ENCODE measurements around the gene PDE6B.
"Not testable (repeated sequence)": the region's sequence is repeated elsewhere in the genome, so short reads cannot be mapped to it uniquely, and the experiment has no call there.

PDE6B gene

GRCh38 chr4:637536-638280 lies 12.3 kb downstream of the PDE6B start:
- no peak for DNase-seq

- DNase-seq = not testable (repeated sequence)
These were observed 17.0 kb downstream of the PDE6B start for GRCh38 chr4:642366-642765.

DNA sequence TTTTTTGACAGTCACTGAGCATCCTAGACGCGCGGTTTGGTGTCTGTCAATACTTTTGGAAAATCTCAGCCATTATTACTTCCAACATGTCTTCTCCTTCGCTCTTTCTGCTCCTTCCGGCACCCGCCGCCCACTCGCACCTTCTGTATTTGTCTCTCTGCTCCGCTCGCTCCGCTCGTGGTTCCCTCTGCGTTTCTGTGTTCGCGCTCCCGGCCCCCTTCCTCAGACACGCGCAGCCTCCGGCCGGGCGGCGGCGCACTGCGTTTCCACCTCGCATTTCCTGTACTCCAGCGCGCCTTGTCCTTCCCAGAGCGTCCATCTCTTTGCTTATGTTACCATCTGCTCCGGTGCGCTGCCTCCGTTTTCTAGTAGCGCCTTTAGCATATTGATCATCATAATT lies 21.1 kb downstream of the PDE6B start:
- DNase-seq = peak; percentile 18

DNA sequence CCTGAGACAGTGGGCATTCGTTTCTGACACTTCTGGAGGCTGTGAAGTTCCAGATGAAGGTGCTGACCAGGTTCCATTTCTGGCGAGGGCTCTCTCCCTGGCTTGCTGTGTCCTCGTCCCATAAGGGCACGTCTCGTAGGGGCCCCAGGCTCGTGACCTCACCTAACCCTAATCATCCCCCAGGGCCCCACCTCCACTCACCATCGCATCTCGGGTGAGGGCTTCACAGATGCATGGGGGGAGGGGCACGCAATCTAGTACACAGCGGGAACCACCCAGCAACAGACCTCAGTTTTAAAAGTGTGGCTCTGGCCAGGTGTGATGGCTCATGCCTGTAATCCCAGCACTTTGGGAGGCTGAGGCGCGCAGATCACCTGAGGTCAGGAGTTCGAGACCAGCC lies 22.1 kb downstream of the PDE6B start:
- no peak for DNase-seq

DNA sequence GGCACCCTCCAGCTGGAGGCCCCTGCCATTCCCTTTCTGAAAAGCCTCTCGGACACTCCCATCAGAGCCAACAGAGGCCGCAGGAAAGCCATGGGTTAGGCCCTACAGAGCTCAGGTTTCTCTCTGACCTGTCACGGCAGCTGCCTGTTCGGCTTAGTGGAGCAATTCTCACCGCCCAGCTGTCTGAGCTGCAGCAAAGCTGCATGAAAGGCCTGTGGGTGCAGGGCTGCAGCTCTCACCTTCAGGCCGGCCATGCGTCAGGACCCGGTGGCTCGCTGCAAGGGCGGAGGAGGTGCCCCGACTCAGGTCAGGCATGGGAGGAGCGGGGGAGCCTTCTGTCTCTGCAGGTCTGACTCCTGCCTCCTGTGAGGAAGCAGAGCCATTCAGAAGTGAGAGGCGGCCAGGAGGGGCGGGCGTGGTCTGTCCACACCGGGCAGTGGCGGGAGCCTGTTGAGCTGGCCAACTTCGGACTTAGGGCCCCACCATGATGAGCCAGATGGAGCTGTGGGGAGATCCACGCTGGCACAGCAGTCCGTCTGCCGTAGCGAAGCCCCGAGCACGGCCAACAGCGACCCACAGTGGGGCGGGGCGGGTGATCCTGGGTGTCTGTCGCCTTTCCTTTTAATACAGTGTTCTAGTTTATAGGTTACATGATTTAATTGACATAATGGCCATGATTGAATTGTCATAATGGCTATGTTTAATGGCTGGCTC lies 23.4 kb downstream of the PDE6B start:
- no peak for DNase-seq

GRCh38 chr4:649293-649625 lies 23.9 kb downstream of the PDE6B start:
- no peak for DNase-seq

GRCh38 chr4:649751-650310 lies 24.5 kb downstream of the PDE6B start:
- no peak for DNase-seq

GRCh38 chr4:650461-650860 lies 25.1 kb downstream of the PDE6B start:
- DNase-seq = no peak

GRCh38 chr4:650951-651883 lies 25.8 kb downstream of the PDE6B start:
- DNase-seq = no peak

DNA sequence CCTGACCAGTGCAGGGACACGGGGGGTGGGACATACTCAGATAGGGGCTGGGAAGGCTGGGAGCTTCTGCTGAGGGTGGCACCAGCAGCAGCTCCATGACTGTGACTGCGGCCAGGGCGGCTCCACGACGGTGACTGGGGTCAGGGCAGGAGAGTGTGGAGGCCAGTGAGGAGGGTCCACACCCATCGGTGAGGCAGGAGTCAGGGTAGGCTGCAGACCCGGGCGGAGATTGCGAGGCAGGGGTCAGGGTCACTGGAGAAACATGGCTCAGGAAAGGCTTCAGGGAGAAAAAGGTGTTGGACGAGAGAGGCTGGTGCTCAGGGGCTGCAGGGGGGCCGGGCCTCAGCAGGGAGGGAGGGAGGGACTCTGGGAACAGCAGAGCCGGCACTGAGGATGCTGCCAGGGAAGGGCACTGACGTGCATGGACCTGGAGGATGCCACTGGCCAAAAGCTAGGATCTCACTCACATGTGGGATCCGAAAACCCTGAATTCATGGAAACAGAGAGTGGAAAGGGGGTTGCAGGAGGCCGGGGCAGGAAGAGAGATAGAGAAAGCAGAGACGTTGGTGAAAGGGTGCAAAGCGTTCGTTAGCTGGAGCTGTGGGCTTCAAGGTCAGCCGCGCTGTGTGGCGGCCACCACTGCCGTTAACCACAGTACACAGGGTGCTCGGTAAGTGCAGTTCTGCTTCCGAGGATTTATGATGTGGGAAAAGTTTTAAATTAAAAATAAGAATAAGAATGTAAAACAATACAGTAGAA lies 26.7 kb downstream of the PDE6B start:
- no peak for DNase-seq

DNA sequence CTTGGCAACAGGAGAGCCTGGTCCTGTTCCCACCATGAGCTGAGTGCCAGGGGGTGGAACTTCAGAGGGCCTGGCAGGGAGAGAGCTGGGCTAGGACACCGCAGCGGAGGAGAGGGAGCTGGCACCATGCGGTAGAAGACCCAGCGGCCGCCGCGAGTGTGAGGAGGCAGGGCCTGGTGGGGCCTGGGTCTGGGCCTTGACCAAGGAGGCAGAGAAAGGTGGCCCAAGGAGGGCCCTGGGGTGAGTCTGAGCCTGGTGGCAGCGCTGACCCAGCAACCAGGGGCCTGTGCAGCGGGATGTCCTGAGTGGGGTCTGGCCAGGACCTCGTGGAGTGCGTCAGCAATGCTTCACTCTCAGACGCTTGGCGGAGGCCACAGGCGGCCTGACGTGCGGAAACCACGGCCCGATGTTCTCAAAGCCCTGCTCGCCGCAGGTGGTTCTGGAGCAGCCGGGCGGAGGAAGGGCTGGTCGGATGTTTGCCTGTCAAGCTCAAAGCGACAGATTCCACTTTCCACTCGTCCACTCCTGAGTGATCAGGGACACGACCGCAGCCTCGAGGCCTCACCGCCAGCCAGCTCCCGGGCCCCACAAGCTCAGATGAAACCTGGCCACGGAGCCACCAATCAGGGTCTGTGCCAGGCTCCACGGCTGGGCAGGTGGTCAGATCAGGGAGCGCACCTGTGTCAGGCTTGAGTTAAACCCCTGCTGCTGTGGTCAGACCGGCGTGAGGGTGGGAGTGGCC lies 27.9 kb downstream of the PDE6B start:
- DNase-seq = no peak

- no peak for DNase-seq
These were observed 28.6 kb downstream of the PDE6B start for GRCh38 chr4:653831-654502.

GRCh38 chr4:654503-654845 lies 29.1 kb downstream of the PDE6B start:
- DNase-seq = no peak

GRCh38 chr4:654871-655463 lies 29.6 kb downstream of the PDE6B start:
- no peak for DNase-seq

DNA sequence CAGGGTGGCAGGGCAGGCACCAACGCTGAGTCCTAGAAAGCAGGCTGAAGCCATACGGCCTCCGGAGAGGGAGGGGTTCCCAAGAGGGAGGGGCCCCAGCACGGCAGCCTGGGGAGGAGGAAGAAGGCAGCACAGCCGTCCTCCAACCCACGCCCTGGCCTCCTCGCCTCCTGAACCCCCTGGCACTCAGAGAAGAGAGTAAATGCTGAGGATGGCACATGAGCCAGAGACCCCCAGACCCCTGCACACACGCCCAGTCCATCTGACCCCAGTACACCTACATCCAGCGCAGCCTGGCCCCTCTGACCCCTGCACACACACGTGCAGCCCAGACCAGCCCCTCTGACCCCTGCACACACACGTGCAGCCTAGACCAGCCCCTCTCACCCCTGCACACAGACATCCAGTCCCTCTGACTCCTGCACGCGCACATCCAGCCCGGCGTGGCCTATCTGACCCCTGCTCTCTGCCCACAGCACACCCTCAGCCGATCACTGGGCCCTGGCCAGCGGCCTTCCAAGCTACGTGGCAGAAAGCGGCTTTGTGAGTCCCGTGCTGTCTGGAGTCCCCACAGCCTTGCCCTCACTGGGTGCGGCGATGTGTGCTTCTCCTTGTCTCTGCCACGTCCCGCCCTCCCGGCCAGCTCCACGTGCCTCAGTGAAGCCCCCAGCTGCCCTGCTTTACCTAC lies 30.2 kb downstream of the PDE6B start:
- no peak for DNase-seq

- no peak for DNase-seq
These were observed 31.3 kb downstream of the PDE6B start for GRCh38 chr4:656436-657337.

GRCh38 chr4:657338-657833 lies 32.0 kb downstream of the PDE6B start:
- no peak for DNase-seq

GRCh38 chr4:657834-658667 lies 32.7 kb downstream of the PDE6B start:
- DNase-seq = no peak

All from activated CD4-positive, alpha-beta T cell treated with anti-CD3 and anti-CD28 coated beads, Interleukin-2, Interleukin-6, amounts not matched to agents 100 ng/mL and 50 ng/mL, durations not matched to agents 16 hours and 8 hours (primary cell).